Chondrocyte (in vitro differentiated cells): Measurements from ENCODE around the gene CALHM5. TPM values are rescaled to one million over a fixed set of nuclear protein-coding genes. Genes with fewer than 3 reads are reported as not detected.

Source experiments
- DNase-seq: peaks from one replicate; pipeline ENCODE4 v3.0.0; 2021; ENCODE audit warnings: mixed read lengths, low spot score
- H3K27ac Mint-ChIP-seq: one replicate; pipeline ENCODE4 v1.8.0; 2021; ENCODE audit warnings: mild to moderate bottlenecking, moderate library complexity, mixed read lengths; ENCODE audit not compliant: unreplicated experiment
- H3K27me3 Mint-ChIP-seq: 2 replicates; pipeline ENCODE4 v1.8.0; 2021; ENCODE audit warnings: low read depth, mixed read lengths
- H3K36me3 Mint-ChIP-seq: 2 replicates; pipeline ENCODE4 v1.8.0; 2021; ENCODE audit warnings: low read depth, mixed read lengths
- H3K4me1 Mint-ChIP-seq: 2 replicates; pipeline ENCODE4 v1.8.0; 2021; ENCODE audit warnings: low read depth, mild to moderate bottlenecking, mixed read lengths
- H3K4me3 Mint-ChIP-seq: one replicate; pipeline ENCODE4 v1.8.0; 2021; ENCODE audit warnings: mild to moderate bottlenecking, moderate library complexity, mixed read lengths; ENCODE audit not compliant: unreplicated experiment
- H3K9me3 Mint-ChIP-seq: 2 replicates; pipeline ENCODE4 v1.8.0; 2021; ENCODE audit warnings: low read depth, mixed read lengths
- total RNA-seq: library from RNA; stranded (reverse); gene quantifications from 3 replicates; pipeline ENCODE4 v1.2.1, GENCODE V29; 2021
- TF ChIP-seq, protein P1 (sequence below): fragments of 200-600 bp; sonication (generic); IDR thresholded peaks from 2 replicates; pipeline ENCODE4 v1.5.0; 2021; ENCODE audit warnings: antibody characterized with exemption, mild to moderate bottlenecking, moderate library complexity

Gene CALHM5
- total RNA-seq, 1 donor from 2014 or later: 10.8 TPM

DNA sequence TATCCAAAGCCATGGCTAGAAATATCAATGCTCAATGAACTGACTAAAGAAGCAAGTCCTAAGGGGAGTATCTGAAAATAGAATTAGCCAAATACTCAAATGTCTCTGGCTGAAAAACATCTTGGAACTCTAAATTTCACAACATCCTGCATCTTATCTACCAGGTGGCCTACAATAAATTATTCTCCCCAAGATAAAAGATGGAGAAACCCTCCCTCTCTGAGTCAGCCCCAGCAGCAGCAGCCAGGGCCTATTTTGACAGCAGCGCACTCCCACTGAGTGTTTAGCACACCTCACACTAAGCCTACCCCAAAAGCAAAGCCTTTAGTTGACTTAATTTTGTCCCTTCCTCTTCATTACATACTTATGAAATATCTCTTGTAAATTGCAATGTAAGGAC lies 44.3 kb upstream of the CALHM5 start:
- no peak for DNase-seq
- Mint-ChIP-seq H3K9me3 (peaks cover 4% of the 10 kb centered on the region), H3K27ac (no peak overlapping the region), H3K4me3 (no peak overlapping the region), H3K36me3 (no peaks in the 10 kb centered on the region), H3K4me1 (peaks cover 6% of the 10 kb centered on the region), H3K27me3 (no peaks in the 10 kb centered on the region)
- TF ChIP-seq, protein P1, sequence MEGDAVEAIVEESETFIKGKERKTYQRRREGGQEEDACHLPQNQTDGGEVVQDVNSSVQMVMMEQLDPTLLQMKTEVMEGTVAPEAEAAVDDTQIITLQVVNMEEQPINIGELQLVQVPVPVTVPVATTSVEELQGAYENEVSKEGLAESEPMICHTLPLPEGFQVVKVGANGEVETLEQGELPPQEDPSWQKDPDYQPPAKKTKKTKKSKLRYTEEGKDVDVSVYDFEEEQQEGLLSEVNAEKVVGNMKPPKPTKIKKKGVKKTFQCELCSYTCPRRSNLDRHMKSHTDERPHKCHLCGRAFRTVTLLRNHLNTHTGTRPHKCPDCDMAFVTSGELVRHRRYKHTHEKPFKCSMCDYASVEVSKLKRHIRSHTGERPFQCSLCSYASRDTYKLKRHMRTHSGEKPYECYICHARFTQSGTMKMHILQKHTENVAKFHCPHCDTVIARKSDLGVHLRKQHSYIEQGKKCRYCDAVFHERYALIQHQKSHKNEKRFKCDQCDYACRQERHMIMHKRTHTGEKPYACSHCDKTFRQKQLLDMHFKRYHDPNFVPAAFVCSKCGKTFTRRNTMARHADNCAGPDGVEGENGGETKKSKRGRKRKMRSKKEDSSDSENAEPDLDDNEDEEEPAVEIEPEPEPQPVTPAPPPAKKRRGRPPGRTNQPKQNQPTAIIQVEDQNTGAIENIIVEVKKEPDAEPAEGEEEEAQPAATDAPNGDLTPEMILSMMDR: no peak

- H3K36me3 Mint-ChIP-seq: no peaks in the 10 kb centered on the region
- no peak overlapping the region for H3K4me3 Mint-ChIP-seq
- no peak for DNase-seq
- no peaks in the 10 kb centered on the region for H3K27me3 Mint-ChIP-seq
- TF ChIP-seq, protein P1: no peak
- no peak overlapping the region for H3K27ac Mint-ChIP-seq
- H3K9me3 Mint-ChIP-seq: peaks cover 4% of the 10 kb centered on the region
- H3K4me1 Mint-ChIP-seq: peaks cover 7% of the 10 kb centered on the region
Measured at GRCh38 chr6:116467514-116467913, 43.9 kb upstream of the CALHM5 start.

DNA sequence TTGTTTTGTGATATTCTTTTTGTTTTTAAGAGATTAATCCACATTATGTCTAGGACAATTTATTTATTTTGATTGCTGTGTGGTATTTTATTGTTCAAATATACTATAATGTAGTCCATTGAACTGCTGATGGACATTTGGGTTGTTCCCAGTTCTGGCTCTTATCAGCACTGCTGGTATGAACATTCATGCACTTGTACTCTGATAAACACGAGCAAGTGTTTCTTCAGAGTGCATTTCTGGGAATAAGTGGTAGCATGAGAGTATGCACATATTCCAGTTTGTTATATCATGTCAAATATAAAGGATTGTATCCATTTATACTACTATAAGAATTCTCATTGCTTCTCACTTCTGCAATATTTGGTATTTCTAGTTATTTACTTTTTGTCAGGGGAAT lies 43.1 kb upstream of the CALHM5 start:
- Mint-ChIP-seq H3K4me1 (peaks cover 5% of the 10 kb centered on the region), H3K9me3 (peaks cover 4% of the 10 kb centered on the region), H3K4me3 (no peak overlapping the region), H3K36me3 (no peaks in the 10 kb centered on the region), H3K27me3 (no peaks in the 10 kb centered on the region), H3K27ac (no peak overlapping the region)
- TF ChIP-seq, protein P1: no peak
- DNase-seq: no peak

GRCh38 chr6:116471531-116471930 lies 39.9 kb upstream of the CALHM5 start:
- no peak overlapping the region for H3K27ac Mint-ChIP-seq
- no peak overlapping the region for H3K4me3 Mint-ChIP-seq
- TF ChIP-seq, protein P1: no peak
- peaks cover 4% of the 10 kb centered on the region for H3K9me3 Mint-ChIP-seq
- DNase-seq: no peak
- H3K4me1 Mint-ChIP-seq: peaks cover 5% of the 10 kb centered on the region
- H3K36me3 Mint-ChIP-seq: no peaks in the 10 kb centered on the region
- no peaks in the 10 kb centered on the region for H3K27me3 Mint-ChIP-seq

- Mint-ChIP-seq H3K4me3 (no peak overlapping the region), H3K4me1 (peaks cover 5% of the 10 kb centered on the region), H3K36me3 (no peaks in the 10 kb centered on the region), H3K27ac (no peak overlapping the region), H3K9me3 (peaks cover 4% of the 10 kb centered on the region), H3K27me3 (no peaks in the 10 kb centered on the region)
- TF ChIP-seq, protein P1: no peak
- DNase-seq: no peak
Measured at GRCh38 chr6:116472706-116473105, 38.7 kb upstream of the CALHM5 start.
